Ovary (tissue), 3 donors: ENCODE data around the gene AK9.

Source experiments
- EP300 ChIP-seq: sonication (generic); formaldehyde crosslinking; IDR thresholded peaks from one replicate; pipeline ENCODE4 v1.6.1; 2017; ENCODE audit warnings: antibody characterized with exemption
- POLR2A ChIP-seq: fragments of 450-650 bp; IDR thresholded peaks from one replicate; pipeline ENCODE4 v1.6.1; 2017; ENCODE audit warnings: antibody characterized with exemption, mild to moderate bottlenecking, moderate library complexity
- TF ChIP-seq, protein P1 (sequence below), 3 donors: fragments of 450-650 bp in 2 of 3; fragments of 200-600 bp in 1 of 3; IDR thresholded peaks; one replicate each; pipeline versions ENCODE4 v1.5.1 to v1.8.0; 2016 to 2022; ENCODE audit warnings: antibody characterized with exemption in 3 of 3, mild to moderate bottlenecking in 1 of 3
- donor health status: DM: no; HTN: no; CAD: no.

DNA sequence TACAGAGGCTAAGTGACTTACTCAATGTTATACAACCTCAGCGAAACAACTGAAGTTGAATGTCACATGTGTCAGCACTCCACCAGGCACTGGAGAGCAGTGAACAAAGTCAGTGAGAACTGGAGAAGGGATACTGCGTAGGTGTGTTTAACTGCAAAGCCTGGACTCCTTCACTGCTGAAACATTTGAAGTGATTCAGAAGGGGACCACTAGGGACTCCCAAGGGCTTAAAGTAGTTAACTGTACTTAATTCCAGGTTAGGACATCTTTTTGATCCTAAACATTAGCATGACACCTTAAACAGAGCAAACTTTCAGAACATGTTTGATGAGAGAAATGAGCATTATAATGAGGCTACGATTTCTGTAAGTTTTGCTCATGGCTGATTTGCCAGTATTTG is 163.0 kb downstream of the AK9 start:
- TF ChIP-seq, protein P1, sequence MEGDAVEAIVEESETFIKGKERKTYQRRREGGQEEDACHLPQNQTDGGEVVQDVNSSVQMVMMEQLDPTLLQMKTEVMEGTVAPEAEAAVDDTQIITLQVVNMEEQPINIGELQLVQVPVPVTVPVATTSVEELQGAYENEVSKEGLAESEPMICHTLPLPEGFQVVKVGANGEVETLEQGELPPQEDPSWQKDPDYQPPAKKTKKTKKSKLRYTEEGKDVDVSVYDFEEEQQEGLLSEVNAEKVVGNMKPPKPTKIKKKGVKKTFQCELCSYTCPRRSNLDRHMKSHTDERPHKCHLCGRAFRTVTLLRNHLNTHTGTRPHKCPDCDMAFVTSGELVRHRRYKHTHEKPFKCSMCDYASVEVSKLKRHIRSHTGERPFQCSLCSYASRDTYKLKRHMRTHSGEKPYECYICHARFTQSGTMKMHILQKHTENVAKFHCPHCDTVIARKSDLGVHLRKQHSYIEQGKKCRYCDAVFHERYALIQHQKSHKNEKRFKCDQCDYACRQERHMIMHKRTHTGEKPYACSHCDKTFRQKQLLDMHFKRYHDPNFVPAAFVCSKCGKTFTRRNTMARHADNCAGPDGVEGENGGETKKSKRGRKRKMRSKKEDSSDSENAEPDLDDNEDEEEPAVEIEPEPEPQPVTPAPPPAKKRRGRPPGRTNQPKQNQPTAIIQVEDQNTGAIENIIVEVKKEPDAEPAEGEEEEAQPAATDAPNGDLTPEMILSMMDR (IDR thresholded peaks at IDR 0.05) = no peak
- TF ChIP-seq POLR2A = no peak
- no peak for TF ChIP-seq EP300
